ENCODE data around the gene GNB1L.

GRCh38 chr22:19787849-19788141 lies 66.9 kb downstream of the GNB1L start:
- TF ChIP-seq POLR2AphosphoS5 (IDR thresholded peaks at IDR 0.05) (no peak), EP300 (IDR thresholded peaks at IDR 0.05) (no peak)

All from esophagus muscularis mucosa (tissue), 3 donors.